ENCODE measurements around the gene CASKIN1.

- no peak for TF ChIP-seq YY1 (IDR thresholded peaks at IDR 0.05; ENCODE audit: insufficient read depth, insufficient read length)
- TF ChIP-seq ZNF274 (IDR thresholded peaks at IDR 0.05; ENCODE audit: low read depth, low read length): no peak
- TF ChIP-seq SUZ12 (IDR thresholded peaks at IDR 0.05; ENCODE audit: extremely low read depth, insufficient read depth, insufficient read length): no peak
Measured at GRCh38 chr16:2233872-2234812, 37.7 kb upstream of the CASKIN1 start.

Data from NT2/D1 (cell line).